Measurements from ENCODE around the gene QSOX1.

Gene QSOX1

GRCh38 chr1:180251526-180252305 is 97.0 kb downstream of the QSOX1 start:
- Histone ChIP-seq H3K36me3 (ENCODE audit: insufficient read depth, low read length) (no peaks in the 10 kb centered on the region), H3K9me2 (ENCODE audit: low read depth, low read length) (no peaks in the 10 kb centered on the region), H3K4me3 (ENCODE audit: low read depth, low read length, poor library complexity, severe bottlenecking) (no peak overlapping the region), H3K4me1 (ENCODE audit: insufficient read depth, low read length, severe bottlenecking) (no peaks in the 10 kb centered on the region), H3K79me2 (ENCODE audit: insufficient read depth, low read length) (no peaks in the 10 kb centered on the region), H3K27me3 (ENCODE audit: insufficient read depth, low read length) (peaks cover 14% of the 10 kb centered on the region; the same call in 1 of the 2 replicates), H3F3A (ENCODE audit: insufficient read depth, low read length) (no peaks in the 10 kb centered on the region), H3K9ac (ENCODE audit: low read length) (no peak overlapping the region), H3K9me3 (ENCODE audit: low read length) (no peaks in the 10 kb centered on the region), H3K27ac (ENCODE audit: low read depth, low read length, poor library complexity, severe bottlenecking) (no peak overlapping the region), H4K20me1 (ENCODE audit: insufficient read depth, low read length) (no peaks in the 10 kb centered on the region), H3K4me2 (ENCODE audit: low read length) (no peak overlapping the region), H2AFZ (ENCODE audit: low read length) (no peak overlapping the region)
- TF ChIP-seq EZH2 (IDR thresholded peaks at IDR 0.05; ENCODE audit: borderline replicate concordance, low read length), result no peak
- no peak for TF ChIP-seq CTCF (IDR thresholded peaks at IDR 0.05; ENCODE audit: low read length)

GRCh38 chr1:180252638-180253536 is 98.2 kb downstream of the QSOX1 start:
- Histone ChIP-seq H3K4me1 (ENCODE audit: insufficient read depth, low read length, severe bottlenecking) (no peaks in the 10 kb centered on the region), H3K4me2 (ENCODE audit: low read length) (no peak overlapping the region), H4K20me1 (ENCODE audit: insufficient read depth, low read length) (no peaks in the 10 kb centered on the region), H3K36me3 (ENCODE audit: insufficient read depth, low read length) (no peaks in the 10 kb centered on the region), H3K9me2 (ENCODE audit: low read depth, low read length) (no peaks in the 10 kb centered on the region), H2AFZ (ENCODE audit: low read length) (no peak overlapping the region), H3K4me3 (ENCODE audit: low read depth, low read length, poor library complexity, severe bottlenecking) (no peak overlapping the region), H3K27ac (ENCODE audit: low read depth, low read length, poor library complexity, severe bottlenecking) (no peak overlapping the region), H3K9ac (ENCODE audit: low read length) (no peak overlapping the region), H3K9me3 (ENCODE audit: low read length) (no peaks in the 10 kb centered on the region), H3K79me2 (ENCODE audit: insufficient read depth, low read length) (no peaks in the 10 kb centered on the region), H3F3A (ENCODE audit: insufficient read depth, low read length) (no peaks in the 10 kb centered on the region), H3K27me3 (ENCODE audit: insufficient read depth, low read length) (peaks cover 16% of the 10 kb centered on the region; the same call in 1 of the 2 replicates)
- no peak for TF ChIP-seq EZH2 (IDR thresholded peaks at IDR 0.05; ENCODE audit: borderline replicate concordance, low read length)
- TF ChIP-seq CTCF (IDR thresholded peaks at IDR 0.05; ENCODE audit: low read length), result peak; percentile 93

Data from OCI-LY1 (cell line).